HG02870 (cell line): ENCODE data around the gene TCP10L.
"Not testable (repeated sequence)": the region's sequence is repeated elsewhere in the genome, so short reads cannot be mapped to it uniquely, and the experiment has no call there.

ENCODE experiments used
- ATAC-seq: cut with Tn5 transposase; IDR thresholded peaks from one replicate; pipeline ENCODE4 v1.9.1; 2021; ENCODE audit warnings: mild to moderate bottlenecking, moderate library complexity; ENCODE audit not compliant: unreplicated experiment

Gene TCP10L

DNA sequence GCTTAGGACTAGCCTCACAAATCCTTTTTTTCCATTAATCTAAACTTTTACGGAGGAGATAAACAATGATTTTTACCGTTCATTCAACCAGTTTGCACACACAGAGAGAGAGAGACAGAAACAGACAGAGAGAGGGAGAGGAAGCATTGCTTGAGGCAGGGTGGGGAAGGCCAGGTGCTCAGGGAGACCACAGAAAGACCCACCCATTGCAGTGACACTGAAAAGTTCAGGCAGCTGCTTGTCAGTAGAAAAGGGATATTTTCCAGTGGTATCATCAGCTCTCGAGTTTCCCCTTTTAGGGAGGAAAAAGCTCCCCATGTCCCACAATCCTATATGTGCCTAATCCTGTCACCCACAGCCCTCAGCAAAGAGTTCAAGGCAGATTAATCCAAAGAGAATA, 27.2 kb downstream of the TCP10L start:
- ATAC-seq = no peak

- ATAC-seq = no peak
These were observed 30.3 kb downstream of the TCP10L start for GRCh38 chr21:32554832-32555638.

GRCh38 chr21:32549886-32550285, 35.4 kb downstream of the TCP10L start:
- no peak for ATAC-seq

- ATAC-seq = no peak
These were observed 35.9 kb downstream of the TCP10L start for GRCh38 chr21:32549440-32549839.

DNA sequence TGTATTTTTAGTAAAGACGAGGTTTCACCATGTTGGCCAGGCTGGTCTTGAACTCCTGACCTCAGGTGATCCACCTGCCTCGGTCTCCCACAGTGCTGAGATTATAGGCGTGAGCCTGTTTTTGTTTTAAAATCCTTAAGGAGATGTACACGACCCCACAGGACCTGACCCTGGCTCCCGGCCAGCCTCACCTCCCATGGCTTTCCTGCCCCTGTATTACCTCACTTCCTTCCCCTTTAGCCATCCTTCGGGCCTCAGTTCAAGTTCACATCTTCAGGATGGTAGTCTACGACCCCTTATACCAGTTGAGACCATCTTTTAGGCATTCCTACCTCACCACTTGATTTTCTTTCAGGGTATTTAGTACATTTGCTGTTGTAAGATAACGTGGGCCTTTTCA, 36.3 kb downstream of the TCP10L start:
- ATAC-seq = no peak

DNA sequence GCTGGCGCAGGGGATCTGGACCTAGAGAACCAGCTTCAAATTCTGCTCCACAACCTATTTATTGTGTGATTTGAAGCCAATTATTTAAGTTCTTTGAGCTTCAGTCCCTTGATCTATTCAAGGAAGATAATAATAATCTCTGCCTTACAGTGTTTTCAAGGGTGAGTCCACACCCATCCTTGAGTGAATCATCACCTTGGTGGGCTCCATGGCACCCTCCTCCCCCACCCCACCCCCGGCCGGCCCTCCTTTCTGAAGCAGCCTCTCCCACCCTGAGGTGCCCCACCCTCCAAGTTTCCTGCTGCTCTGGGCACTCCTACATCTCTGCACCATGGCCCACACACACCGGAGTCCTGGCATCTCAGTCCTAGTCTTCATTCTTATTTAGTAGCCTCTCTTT, 38.3 kb downstream of the TCP10L start:
- no peak for ATAC-seq

DNA sequence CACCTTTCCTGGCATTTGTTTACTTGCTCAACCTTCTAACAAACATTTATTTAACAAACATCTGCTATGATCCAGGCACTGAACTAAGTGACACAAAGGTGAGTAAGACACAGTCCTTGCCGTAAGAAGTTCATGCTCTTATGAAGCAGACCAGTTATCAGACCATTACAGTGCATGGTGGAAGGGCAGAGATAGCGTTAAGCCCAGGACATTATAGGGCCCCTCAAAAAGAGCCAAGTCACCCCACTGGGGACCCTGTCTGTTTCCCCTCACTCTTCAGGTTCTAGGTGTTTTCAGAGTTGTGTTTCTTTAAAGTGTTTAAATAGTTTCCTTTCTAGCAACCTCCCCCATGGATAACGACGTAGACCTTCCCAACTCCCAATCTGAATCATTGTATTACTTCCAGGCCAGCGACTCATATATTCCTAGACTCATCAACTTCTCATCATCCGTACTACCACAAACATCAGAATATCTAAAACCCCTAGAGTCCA, 39.3 kb downstream of the TCP10L start:
- ATAC-seq = no peak

- ATAC-seq = no peak
These were observed 40.6 kb downstream of the TCP10L start for GRCh38 chr21:32544697-32545096.

DNA sequence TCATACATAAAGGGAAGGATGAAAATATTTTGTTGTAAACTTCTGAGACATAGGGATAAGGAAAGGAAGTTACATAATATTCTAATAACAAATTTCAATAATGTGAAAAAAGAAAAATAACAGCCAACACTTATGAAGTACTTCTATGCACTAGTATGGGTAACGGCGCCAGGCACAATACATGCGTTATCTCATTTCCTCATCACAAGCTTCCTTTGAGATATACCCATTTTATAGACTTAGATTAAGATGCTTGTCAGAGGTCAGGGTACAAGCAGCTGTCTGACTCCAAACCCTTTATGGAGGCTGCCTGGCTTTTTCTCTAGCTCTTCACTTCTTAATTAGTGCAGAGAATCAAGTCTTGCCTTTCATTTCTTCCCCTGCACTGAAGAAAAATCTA, 41.3 kb downstream of the TCP10L start:
- ATAC-seq = no peak

- not testable (repeated sequence) for ATAC-seq
These were observed 42.3 kb downstream of the TCP10L start for GRCh38 chr21:32543056-32543455.

DNA sequence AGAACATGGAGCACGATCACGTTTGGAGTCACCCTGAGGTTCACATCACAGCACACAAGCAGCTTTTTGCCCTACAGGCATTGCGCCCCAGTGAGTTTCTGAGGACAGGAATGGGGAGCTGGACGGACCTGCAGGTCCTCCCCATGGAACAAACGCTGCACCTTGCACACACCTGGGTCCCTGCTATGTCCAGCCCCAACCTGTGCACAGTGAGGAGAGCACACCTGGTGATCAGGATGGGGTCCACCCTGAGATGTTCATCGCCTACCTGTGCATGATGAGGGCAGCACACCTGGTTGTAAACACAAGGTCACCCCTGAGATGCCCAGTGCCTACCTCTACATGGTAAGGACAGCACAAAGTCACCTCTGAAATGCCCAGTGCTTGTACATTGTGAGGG, 45.9 kb downstream of the TCP10L start:
- no peak for ATAC-seq

DNA sequence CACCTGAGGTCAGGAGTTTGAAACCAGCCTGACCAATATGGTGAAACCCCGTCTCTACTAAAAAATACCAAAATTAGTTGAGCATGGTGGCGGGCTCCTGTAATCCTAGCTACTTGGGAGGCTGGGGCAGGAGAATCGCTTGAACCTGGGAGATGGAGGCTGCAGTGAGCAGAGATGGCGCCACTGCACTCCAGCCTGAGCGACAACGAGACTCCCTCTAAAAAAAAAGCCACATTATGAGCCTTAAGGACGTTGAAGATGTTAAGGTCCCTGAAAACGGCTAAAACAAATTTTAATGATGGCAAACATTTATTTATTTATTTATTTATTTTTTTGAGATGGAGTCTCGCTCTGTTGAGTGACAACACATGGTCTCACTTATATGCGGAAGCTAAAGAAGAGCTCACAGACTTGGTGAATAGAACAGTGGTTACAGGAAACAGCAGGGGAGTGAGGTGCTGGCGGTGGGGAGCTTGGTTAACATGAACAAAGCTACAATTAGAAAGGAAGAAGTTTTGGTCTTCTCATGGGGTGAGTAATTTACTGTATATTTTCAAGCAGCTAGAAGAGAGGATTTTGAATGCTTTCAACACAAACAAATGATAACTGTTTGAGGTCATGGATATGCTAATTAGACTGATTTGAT, 47.1 kb downstream of the TCP10L start:
- ATAC-seq = no peak

- no peak for ATAC-seq
These were observed 47.8 kb downstream of the TCP10L start for GRCh38 chr21:32537569-32537881.

DNA sequence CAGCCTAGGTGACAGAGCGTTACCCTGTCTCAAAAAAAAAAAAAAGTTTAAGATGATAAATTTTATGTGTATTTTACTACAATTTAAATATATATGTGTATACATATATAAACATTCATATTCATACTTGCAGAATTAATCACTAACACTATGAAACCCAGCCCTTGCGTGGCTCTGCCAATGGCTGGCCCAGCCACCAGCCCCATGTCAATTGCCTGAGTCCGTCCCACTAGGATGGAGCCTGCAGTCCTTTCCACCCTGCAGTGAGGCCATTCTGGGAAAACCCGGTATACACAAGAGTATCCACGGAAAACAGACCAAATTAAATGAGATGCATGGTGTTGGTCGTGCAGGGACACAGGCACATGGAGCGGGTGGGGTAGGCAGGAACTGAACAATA, 49.7 kb downstream of the TCP10L start:
- ATAC-seq = no peak

- ATAC-seq = no peak
These were observed 51.2 kb downstream of the TCP10L start for GRCh38 chr21:32534113-32534512.

GRCh38 chr21:32533611-32534010, 51.7 kb downstream of the TCP10L start:
- no peak for ATAC-seq

DNA sequence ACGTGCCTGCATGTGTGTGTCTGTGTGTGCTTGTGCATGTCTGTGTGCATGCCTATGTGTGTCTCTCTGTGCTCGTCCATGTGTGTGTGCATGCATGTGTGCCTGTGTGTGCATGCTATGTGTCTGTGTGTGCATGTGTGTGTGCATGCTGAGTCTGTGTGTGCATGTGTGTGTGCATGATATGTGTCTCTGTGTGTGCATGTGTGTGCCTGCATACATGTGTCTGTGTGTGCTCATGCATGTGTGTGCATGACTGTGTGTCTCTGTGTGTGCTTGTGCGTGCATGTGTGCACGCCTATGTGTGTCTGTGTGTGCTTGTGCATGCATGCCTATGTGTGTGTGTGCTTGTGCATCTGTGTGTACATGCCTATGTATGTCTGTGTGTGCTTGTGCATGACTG, 52.3 kb downstream of the TCP10L start:
- no peak for ATAC-seq

- no peak for ATAC-seq
These were observed 52.7 kb downstream of the TCP10L start for GRCh38 chr21:32532636-32533035.

DNA sequence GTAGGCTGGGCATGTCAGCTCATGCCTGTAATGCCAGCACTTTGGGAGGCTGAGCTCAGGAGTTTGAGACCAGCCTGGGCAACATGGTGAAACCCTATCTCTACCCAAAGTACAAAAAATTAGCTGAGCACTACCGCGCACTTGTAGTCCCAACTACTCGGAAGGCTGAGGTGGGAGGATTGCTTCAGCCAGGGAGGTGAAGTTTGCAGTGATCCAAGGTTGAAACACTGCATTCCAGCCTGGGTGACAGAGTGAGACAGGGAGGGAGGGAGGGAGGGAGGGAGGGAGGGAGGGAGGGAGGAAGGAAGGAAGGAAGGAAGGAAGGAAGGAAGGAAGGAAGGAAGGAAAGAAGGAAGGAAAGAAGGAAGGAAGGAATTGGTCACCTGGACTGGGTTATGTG, 53.8 kb downstream of the TCP10L start:
- not testable (repeated sequence) for ATAC-seq

- not testable (repeated sequence) for ATAC-seq
These were observed 54.5 kb downstream of the TCP10L start for GRCh38 chr21:32530809-32531208.

- ATAC-seq = no peak
These were observed 55.6 kb downstream of the TCP10L start for GRCh38 chr21:32529679-32530078.

- no peak for ATAC-seq
These were observed 60.0 kb downstream of the TCP10L start for GRCh38 chr21:32525282-32525681.
